ENCODE measurements around the gene NUAK1.

Gene NUAK1

DNA sequence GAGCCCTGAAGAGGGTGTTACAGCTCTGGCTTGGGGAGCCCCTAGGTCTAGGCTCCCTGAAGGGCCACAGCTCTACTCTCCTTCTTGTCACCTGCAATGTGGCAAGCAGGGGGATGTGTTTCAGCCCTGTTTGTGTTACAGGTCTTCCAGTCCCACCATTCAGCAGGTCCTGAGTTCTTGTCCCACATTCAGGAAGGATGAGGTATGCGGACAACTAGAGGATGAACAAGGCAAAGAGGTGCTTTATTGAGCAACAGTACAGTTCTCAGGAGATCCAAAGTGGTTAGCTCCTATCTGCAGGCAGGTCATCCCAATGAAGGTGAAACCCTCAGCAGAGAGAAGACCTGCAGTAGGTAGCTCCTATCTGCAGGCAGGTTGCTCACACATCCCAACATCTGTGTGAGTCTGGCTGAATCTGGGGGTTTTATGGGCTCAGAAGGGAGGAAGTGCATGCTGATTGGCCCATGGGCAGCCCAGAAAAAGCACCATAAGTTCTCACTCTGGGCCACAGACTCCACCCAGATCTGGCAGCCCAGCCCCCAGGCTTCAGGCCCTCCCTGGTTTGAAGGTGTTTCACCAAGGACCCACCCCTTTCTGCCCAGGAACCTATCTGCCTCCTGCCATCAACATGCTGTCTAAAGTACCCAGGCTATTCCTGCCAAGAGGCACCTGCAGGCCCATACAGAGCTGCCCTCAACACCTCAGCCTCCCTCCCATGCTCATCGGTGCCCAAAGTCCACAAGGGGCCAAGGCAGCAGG, 98.9 kb downstream of the NUAK1 start:
- TF ChIP-seq POLR2AphosphoS5 (IDR thresholded peaks at IDR 0.05; ENCODE audit: low read depth) (no peak), SPI1 (IDR thresholded peaks at IDR 0.05; ENCODE audit: borderline replicate concordance, low read depth) (no peak), GABPA (IDR thresholded peaks at IDR 0.05; ENCODE audit: low read depth) (no peak)
- TF ChIP-seq, protein P1, sequence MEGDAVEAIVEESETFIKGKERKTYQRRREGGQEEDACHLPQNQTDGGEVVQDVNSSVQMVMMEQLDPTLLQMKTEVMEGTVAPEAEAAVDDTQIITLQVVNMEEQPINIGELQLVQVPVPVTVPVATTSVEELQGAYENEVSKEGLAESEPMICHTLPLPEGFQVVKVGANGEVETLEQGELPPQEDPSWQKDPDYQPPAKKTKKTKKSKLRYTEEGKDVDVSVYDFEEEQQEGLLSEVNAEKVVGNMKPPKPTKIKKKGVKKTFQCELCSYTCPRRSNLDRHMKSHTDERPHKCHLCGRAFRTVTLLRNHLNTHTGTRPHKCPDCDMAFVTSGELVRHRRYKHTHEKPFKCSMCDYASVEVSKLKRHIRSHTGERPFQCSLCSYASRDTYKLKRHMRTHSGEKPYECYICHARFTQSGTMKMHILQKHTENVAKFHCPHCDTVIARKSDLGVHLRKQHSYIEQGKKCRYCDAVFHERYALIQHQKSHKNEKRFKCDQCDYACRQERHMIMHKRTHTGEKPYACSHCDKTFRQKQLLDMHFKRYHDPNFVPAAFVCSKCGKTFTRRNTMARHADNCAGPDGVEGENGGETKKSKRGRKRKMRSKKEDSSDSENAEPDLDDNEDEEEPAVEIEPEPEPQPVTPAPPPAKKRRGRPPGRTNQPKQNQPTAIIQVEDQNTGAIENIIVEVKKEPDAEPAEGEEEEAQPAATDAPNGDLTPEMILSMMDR (IDR thresholded peaks at IDR 0.05; ENCODE audit: insufficient read depth, low read length) = no peak
- TF ChIP-seq, protein P2, sequence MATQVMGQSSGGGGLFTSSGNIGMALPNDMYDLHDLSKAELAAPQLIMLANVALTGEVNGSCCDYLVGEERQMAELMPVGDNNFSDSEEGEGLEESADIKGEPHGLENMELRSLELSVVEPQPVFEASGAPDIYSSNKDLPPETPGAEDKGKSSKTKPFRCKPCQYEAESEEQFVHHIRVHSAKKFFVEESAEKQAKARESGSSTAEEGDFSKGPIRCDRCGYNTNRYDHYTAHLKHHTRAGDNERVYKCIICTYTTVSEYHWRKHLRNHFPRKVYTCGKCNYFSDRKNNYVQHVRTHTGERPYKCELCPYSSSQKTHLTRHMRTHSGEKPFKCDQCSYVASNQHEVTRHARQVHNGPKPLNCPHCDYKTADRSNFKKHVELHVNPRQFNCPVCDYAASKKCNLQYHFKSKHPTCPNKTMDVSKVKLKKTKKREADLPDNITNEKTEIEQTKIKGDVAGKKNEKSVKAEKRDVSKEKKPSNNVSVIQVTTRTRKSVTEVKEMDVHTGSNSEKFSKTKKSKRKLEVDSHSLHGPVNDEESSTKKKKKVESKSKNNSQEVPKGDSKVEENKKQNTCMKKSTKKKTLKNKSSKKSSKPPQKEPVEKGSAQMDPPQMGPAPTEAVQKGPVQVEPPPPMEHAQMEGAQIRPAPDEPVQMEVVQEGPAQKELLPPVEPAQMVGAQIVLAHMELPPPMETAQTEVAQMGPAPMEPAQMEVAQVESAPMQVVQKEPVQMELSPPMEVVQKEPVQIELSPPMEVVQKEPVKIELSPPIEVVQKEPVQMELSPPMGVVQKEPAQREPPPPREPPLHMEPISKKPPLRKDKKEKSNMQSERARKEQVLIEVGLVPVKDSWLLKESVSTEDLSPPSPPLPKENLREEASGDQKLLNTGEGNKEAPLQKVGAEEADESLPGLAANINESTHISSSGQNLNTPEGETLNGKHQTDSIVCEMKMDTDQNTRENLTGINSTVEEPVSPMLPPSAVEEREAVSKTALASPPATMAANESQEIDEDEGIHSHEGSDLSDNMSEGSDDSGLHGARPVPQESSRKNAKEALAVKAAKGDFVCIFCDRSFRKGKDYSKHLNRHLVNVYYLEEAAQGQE (IDR thresholded peaks at IDR 0.05; ENCODE audit: insufficient replicate concordance, low read depth) = no peak
- Histone ChIP-seq H3K27ac (replicated peaks) (no peak overlapping the region), H3K4me3 (replicated peaks; ENCODE audit: insufficient read depth, low read length) (no peak overlapping the region), H3K27me3 (ENCODE audit: insufficient read depth, poor library complexity, severe bottlenecking) (no peaks in the 10 kb centered on the region)
- no peak for DNase-seq (ENCODE audit: low read depth in 1 of 2, low spot score in 1 of 2)

DNA sequence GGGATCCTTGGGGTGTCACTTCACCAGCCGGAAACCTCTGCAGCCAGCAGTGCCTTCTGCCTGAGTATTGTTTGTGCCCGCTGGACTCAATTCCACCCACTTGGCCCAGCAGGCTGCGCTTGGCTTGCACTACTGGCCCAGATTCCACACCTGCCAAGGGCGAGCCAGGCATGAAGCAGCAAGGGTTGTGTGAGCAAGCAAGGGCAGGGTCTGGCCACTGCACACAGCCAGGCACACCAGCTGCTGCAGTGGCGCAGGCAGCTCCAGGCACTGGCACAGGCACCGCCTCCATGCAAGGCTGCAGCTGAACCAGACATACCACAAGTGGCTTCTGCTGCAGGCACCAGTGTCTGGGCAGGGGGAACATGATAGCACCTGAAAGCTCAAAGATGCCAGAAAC, 99.5 kb downstream of the NUAK1 start:
- no peak overlapping the region for H3K4me3 ChIP-seq (replicated peaks; ENCODE audit: insufficient read depth, low read length)
- H3K27ac ChIP-seq (replicated peaks) = no peak overlapping the region
- H3K27me3 ChIP-seq (ENCODE audit: insufficient read depth, poor library complexity, severe bottlenecking) = no peaks in the 10 kb centered on the region
- no peak for DNase-seq (ENCODE audit: low read depth in 1 of 2, low spot score in 1 of 2)
- no peak for TF ChIP-seq GABPA (IDR thresholded peaks at IDR 0.05; ENCODE audit: low read depth)
- no peak for TF ChIP-seq SPI1 (IDR thresholded peaks at IDR 0.05; ENCODE audit: borderline replicate concordance, low read depth)
- no peak for TF ChIP-seq POLR2AphosphoS5 (IDR thresholded peaks at IDR 0.05; ENCODE audit: low read depth)
- TF ChIP-seq, protein P1 (IDR thresholded peaks at IDR 0.05; ENCODE audit: insufficient read depth, low read length) = no peak
- TF ChIP-seq, protein P2 (IDR thresholded peaks at IDR 0.05; ENCODE audit: insufficient replicate concordance, low read depth) = no peak

DNA sequence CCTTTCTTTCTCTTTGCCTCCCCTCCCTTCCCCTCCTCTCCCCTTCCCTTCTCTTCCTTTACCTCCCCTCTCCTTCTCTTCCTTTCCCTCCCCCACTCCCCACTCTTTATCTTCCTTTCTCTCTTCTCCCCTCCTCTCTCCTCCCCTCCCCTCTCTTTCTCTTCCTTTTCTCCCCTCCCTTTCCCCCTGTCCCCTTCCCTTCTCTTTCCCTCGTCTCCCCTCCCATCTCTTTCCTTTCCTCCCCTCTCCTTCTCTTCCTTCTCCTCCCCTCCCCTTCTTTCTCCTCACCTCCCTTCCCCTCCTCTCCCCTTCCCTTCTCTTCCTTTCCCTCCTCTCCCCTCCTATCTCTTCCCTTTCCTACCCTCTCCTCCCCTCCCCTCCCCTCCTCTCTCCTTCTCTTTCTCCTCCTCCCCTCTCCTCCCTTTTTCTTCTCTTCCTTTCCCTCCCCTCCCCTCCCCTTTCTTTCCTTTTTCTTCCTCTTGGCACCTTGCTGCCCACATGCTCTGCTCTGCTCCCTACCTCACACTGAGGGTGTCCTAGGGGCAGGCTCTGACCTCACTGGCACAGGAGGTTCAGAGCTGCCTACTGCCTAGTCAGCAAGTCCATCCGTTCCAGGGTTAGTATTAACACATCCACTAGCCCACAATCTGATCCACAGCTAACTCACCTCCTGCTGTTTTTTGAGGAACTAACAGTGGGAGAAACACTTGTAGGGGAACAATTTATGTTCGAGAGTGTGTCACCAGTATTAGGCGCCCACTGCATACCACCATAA, 101.0 kb downstream of the NUAK1 start:
- H3K27ac ChIP-seq (replicated peaks) = no peak overlapping the region
- H3K4me3 ChIP-seq (replicated peaks; ENCODE audit: insufficient read depth, low read length) = no peak overlapping the region
- TF ChIP-seq POLR2AphosphoS5 (IDR thresholded peaks at IDR 0.05; ENCODE audit: low read depth) = no peak
- TF ChIP-seq, protein P1 (IDR thresholded peaks at IDR 0.05; ENCODE audit: insufficient read depth, low read length) = no peak
- TF ChIP-seq GABPA (IDR thresholded peaks at IDR 0.05; ENCODE audit: low read depth) = no peak
- no peak for TF ChIP-seq SPI1 (IDR thresholded peaks at IDR 0.05; ENCODE audit: borderline replicate concordance, low read depth)
- no peak for DNase-seq (ENCODE audit: low read depth in 1 of 2, low spot score in 1 of 2)
- H3K27me3 ChIP-seq (ENCODE audit: insufficient read depth, poor library complexity, severe bottlenecking) = no peaks in the 10 kb centered on the region
